ENCODE measurements around the gene ZNF408.
"Not testable (repeated sequence)": the region's sequence is repeated elsewhere in the genome, so short reads cannot be mapped to it uniquely, and the experiment has no call there.

ZNF408 gene

GRCh38 chr11:46697723-46698122 is 3.1 kb upstream of the ZNF408 start:
- no peak for DNase-seq (ENCODE audit: low spot score)

DNA sequence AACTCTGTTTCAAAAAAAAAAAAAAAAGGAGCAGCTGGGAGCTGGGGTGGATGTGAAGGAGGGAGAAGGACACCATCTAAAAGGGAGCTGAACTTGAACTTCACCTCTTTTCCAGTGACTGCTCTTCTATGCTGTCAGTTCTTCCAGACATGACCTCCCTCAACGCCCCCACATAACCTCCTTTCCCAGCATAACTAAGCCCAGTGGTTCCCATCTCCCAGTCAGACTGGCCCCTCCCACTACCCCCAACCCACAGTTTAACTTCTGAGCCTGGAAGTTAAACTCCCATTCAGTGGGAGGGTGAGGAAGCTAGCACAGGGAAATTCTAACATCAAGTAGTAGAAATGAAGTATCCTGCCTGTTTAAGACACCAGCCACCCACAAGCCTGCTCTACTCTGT is 2.2 kb upstream of the ZNF408 start:
- no peak for DNase-seq (ENCODE audit: low spot score)

GRCh38 chr11:46701078-46701654 is 335 bp downstream of the ZNF408 start:
- no peak for DNase-seq (ENCODE audit: low spot score)

GRCh38 chr11:46705070-46705688 is 4.3 kb downstream of the ZNF408 start:
- DNase-seq (ENCODE audit: low spot score): no peak

GRCh38 chr11:46706886-46707285 is 6.1 kb downstream of the ZNF408 start:
- no peak for DNase-seq (ENCODE audit: low spot score)

- DNase-seq (ENCODE audit: low spot score): not testable (repeated sequence)
Observed at GRCh38 chr11:46709351-46709750, 8.5 kb downstream of the ZNF408 start.

GRCh38 chr11:46710821-46711269 is 10.0 kb downstream of the ZNF408 start:
- no peak for DNase-seq (ENCODE audit: low spot score)

- DNase-seq (ENCODE audit: low spot score): no peak
Observed at GRCh38 chr11:46711303-46711702, 10.5 kb downstream of the ZNF408 start.

DNA sequence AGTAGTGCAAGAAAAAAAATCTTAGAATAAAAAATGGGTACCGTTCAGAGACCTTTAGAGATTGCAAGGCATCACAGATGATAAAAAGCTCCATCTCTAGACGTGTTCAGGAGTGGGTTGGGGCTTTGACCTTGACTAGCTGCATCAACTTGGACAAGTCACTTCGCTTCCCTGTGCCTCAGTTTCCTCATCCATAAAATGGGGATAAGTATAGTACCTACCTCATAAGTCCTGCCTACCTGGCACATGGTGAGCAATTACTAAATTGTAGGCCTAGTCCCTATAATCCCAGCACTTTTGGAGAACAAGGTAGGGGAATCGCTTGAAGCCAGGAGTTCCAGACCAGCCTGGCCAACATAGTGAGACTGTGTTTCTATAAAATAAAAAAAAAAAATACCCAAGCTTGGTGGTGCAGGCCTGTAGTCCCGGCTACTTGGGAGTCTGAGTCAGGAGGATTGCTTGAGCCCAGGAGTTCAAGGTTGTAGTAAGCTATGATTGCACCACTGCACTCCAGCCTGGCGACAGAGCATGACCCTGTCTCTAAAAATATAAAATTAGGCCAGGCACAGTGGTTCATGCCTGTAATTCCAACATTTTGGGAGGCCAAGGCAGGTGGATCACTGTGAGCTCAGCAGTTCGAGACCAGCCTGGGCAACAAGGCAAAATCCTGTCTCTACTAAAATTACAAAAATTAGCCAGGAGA is 12.2 kb downstream of the ZNF408 start:
- no peak for DNase-seq (ENCODE audit: low spot score)

DNA sequence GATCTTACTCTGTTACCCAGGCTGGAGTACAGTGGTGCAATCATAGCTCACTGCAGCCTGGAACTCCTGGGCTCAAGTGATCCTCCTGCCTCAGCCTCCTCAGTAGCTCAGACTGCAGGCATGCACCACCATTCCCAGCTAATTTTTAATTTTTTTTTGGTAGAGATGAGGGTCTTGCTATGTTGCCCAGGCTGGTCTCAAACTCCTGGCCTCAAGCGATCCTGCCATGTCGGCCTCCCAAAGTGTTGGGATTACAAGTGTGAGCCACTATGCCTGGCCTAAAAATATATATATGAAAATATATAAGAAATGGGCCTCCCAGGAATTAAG is 17.0 kb downstream of the ZNF408 start:
- DNase-seq (ENCODE audit: low spot score): not testable (repeated sequence)

DNA sequence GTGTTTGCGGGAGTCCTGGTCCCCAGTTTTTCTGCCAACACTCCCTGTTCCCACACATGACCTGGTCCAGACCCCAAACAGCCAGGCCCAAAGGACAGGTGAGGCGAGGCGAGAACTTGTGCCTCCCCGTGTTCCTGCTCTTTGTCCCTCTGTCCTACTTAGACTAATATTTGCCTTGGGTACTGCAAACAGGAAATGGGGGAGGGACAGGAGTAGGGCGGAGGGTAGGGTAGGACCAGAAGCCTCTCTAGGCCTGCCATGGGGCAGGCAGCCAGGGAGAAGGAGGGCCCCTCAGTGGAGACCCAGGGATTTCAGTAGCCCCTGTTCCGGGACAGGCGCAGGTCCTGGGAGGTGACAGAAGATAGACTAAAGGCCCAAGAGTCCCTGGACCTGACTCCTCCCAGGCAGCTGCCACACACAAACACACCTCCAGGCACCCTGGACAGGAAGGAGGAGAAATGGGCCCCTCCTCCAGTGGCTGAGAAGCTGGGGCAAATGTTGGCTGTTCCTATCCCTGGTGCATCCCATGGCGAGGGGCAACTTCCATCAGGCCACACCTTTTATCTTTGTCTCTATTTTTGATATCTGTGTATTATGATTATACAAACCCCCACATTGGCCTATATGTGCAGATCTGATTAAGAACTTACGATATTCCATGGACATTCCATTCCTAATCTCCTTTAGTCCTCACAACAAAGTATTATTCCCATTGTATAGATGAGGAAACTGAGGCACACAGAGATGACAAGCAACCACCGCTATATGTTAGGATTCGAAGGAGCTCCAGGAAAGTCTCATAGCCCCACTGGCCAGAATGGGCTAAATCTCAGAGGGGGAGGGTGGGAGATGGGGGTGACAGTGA is 17.6 kb downstream of the ZNF408 start:
- DNase-seq (ENCODE audit: low spot score): no peak

GRCh38 chr11:46719048-46719542 is 18.3 kb downstream of the ZNF408 start, which contains the start of gene F2:
Gene F2, plus strand, starts transcription at chr11:46719213. Its CDS starts 23 bp downstream, at chr11:46719236.
- DNase-seq (ENCODE audit: low spot score): no peak

GRCh38 chr11:46719543-46720218 is 18.9 kb downstream of the ZNF408 start:
- no peak for DNase-seq (ENCODE audit: low spot score)

- no peak for DNase-seq (ENCODE audit: low spot score)
Observed at GRCh38 chr11:46721286-46721685, 20.5 kb downstream of the ZNF408 start.

DNA sequence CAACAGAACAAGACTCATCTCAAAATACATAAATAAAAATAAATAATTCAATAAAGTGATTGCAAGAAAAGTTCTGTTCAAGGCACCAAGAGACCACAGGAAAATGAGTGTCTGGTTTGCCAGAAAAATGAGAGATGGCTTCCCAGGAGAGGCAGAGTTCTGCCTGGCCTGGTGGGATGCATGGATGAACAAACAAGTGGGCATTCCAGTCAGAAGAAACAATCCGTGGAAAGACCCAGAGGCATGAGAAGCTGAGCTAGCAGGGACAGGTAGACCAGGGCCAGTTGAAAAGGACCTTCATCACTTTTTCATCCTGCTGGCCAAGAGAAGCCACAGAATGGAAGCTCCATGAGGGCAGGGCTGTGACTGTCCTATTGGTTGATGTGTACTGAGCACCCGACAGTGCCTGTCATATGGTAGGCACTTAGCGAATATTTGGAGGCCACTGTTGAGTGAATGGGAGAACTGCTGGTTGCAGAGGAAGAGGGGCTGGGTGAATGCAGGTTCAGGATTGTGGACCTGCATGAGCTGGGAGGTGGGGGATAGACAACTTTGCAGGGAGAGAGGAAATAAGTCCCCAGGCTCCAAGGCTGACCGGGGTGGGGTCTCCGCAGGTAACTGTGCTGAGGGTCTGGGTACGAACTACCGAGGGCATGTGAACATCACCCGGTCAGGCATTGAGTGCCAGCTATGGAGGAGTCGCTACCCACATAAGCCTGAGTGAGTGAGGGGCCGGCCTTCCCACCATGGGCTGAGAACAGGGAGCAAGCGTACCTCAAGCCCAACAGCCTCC is 21.9 kb downstream of the ZNF408 start:
- no peak for DNase-seq (ENCODE audit: low spot score)

GRCh38 chr11:46723359-46723680 is 22.5 kb downstream of the ZNF408 start:
- DNase-seq (ENCODE audit: low spot score): no peak

DNA sequence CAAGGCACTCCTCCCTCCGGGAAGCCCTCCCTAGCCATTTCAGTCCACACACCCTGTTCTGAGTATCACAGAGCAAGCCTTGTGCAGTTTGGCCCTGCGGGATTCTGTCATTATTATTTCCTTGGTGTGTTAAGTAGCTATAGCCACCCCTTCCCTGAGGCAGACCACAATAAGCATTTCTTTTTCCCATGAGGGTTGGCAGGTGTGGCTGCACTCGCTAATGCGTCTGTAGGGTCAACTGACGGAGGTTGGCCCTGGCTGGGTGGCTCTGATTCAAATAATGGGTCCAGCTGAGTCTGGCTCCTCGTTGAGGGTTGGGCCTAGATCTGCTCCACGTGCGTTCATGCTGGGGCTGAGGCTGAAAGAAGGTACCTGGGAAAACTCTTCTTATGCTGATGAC is 23.3 kb downstream of the ZNF408 start:
- DNase-seq (ENCODE audit: low spot score): no peak

- no peak for DNase-seq (ENCODE audit: low spot score)
Observed at GRCh38 chr11:46725338-46726205, 24.7 kb downstream of the ZNF408 start.

- no peak for DNase-seq (ENCODE audit: low spot score)
Observed at GRCh38 chr11:46726206-46726862, 25.5 kb downstream of the ZNF408 start.

Measured in ecto neural progenitor cell (in vitro differentiated cells).